H9 (cell line): ENCODE data around the gene GRIK4. TPM values are rescaled to one million over a fixed set of nuclear protein-coding genes. Genes with fewer than 3 reads are reported as not detected.

Experiments used
- DNase-seq: peaks from one replicate; pipeline ENCODE4 v3.0.0-alpha.2; 2017
- H2AFZ ChIP-seq: one replicate; pipeline ENCODE4 v1.6.1; 2013; ENCODE audit warnings: mild to moderate bottlenecking, low read length, control low read depth, moderate library complexity
- H2AK5ac ChIP-seq: 2 replicates; pipeline ENCODE4 v1.6.1; 2013; ENCODE audit warnings: low read length, control low read depth, mixed read lengths; ENCODE audit not compliant: insufficient read length
- H2BK120ac ChIP-seq: one replicate; pipeline ENCODE4 v1.6.1; 2013; ENCODE audit warnings: low read depth, mild to moderate bottlenecking, low read length, control low read depth, inconsistent platforms; ENCODE audit not compliant: poor library complexity, severe bottlenecking
- H2BK12ac ChIP-seq: 2 replicates; pipeline ENCODE4 v1.6.1; 2013; ENCODE audit warnings: low read length, control low read depth, mixed read lengths, low read depth; ENCODE audit not compliant: insufficient read length
- H2BK15ac ChIP-seq: 2 replicates; pipeline ENCODE4 v1.6.1; 2013; ENCODE audit warnings: low read depth, low read length, control low read depth
- H2BK20ac ChIP-seq: one replicate; pipeline ENCODE4 v1.6.1; 2013; ENCODE audit warnings: low read depth, mild to moderate bottlenecking, low read length, control low read depth, inconsistent platforms; ENCODE audit not compliant: poor library complexity, severe bottlenecking
- H2BK5ac ChIP-seq: 2 replicates; pipeline ENCODE4 v1.6.1; 2013; ENCODE audit warnings: low read length, control low read depth, mixed read lengths; ENCODE audit not compliant: insufficient read length
- H3K14ac ChIP-seq: 2 replicates; pipeline ENCODE4 v1.6.1; 2013; ENCODE audit warnings: low read length, control low read depth; ENCODE audit not compliant: insufficient read depth
- H3K18ac ChIP-seq: 2 replicates; pipeline ENCODE4 v1.6.1; 2013; ENCODE audit warnings: low read depth, mild to moderate bottlenecking, mixed read lengths, low read length, control low read depth; ENCODE audit not compliant: insufficient read length
- H3K23ac ChIP-seq: 2 replicates; pipeline ENCODE4 v1.6.1; 2013; ENCODE audit warnings: low read length, control low read depth, mixed read lengths, low read depth; ENCODE audit not compliant: insufficient read length
- H3K23me2 ChIP-seq: 2 replicates; pipeline ENCODE4 v1.6.1; 2013; ENCODE audit warnings: low read depth, mild to moderate bottlenecking, mixed read lengths, low read length, control low read depth; ENCODE audit not compliant: insufficient read length, poor library complexity, severe bottlenecking
- H3K27ac ChIP-seq: 2 replicates; pipeline ENCODE4 v1.5.1; 2013; ENCODE audit warnings: low read length, control low read depth, mixed read lengths, low read depth; ENCODE audit not compliant: insufficient read length
- H3K27me3 ChIP-seq: 2 replicates; pipeline ENCODE4 v1.6.1; 2013; ENCODE audit warnings: low read length, control low read depth, inconsistent platforms; ENCODE audit not compliant: insufficient read depth
- H3K4ac ChIP-seq: 2 replicates; pipeline ENCODE4 v1.6.1; 2013; ENCODE audit warnings: low read depth, mild to moderate bottlenecking, control low read depth, inconsistent platforms, low read length, moderate library complexity
- H3K4me1 ChIP-seq: 2 replicates; pipeline ENCODE4 v1.6.1; 2013; ENCODE audit warnings: low read length, control low read depth, inconsistent platforms; ENCODE audit not compliant: insufficient read depth
- H3K4me2 ChIP-seq: 2 replicates; pipeline ENCODE4 v1.6.1; 2013; ENCODE audit warnings: low read length, control low read depth, mixed read lengths; ENCODE audit not compliant: insufficient read length, insufficient read depth
- H3K56ac ChIP-seq: 2 replicates; pipeline ENCODE4 v1.6.1; 2013; ENCODE audit warnings: low read depth, mild to moderate bottlenecking, mixed read lengths, low read length, control low read depth; ENCODE audit not compliant: insufficient read length
- H3K79me1 ChIP-seq: 2 replicates; pipeline ENCODE4 v1.6.1; 2013; ENCODE audit warnings: low read depth, mild to moderate bottlenecking, moderate library complexity, low read length, control low read depth, inconsistent platforms; ENCODE audit not compliant: insufficient read depth, poor library complexity, severe bottlenecking
- H3K79me2 ChIP-seq: 2 replicates; pipeline ENCODE4 v1.6.1; 2013; ENCODE audit warnings: low read length, control low read depth, inconsistent platforms; ENCODE audit not compliant: insufficient read depth
- H3K9ac ChIP-seq: 2 replicates; pipeline ENCODE4 v1.6.1; 2013; ENCODE audit warnings: low read length, control low read depth, mixed read lengths; ENCODE audit not compliant: insufficient read length; ENCODE audit errors: extremely low read depth
- H3K9me3 ChIP-seq: one replicate; pipeline ENCODE4 v1.6.1; 2013; ENCODE audit warnings: low read depth, low read length, inconsistent platforms; ENCODE audit not compliant: control insufficient read depth
- H3T11ph ChIP-seq: one replicate; pipeline ENCODE4 v1.6.1; 2013; ENCODE audit warnings: mild to moderate bottlenecking, low read length, control low read depth, inconsistent platforms
- H4K20me1 ChIP-seq: one replicate; pipeline ENCODE4 v1.6.1; 2013; ENCODE audit not compliant: control insufficient read depth, insufficient read length, insufficient read depth
- H4K5ac ChIP-seq: 2 replicates; pipeline ENCODE4 v1.6.1; 2013; ENCODE audit warnings: low read depth, mild to moderate bottlenecking, mixed read lengths, low read length, control low read depth; ENCODE audit not compliant: insufficient read length
- H4K8ac ChIP-seq: replicated peaks from 2 replicates; pipeline ENCODE4 v1.6.1; 2013; ENCODE audit warnings: low read length, control low read depth, mixed read lengths, low read depth; ENCODE audit not compliant: insufficient read length
- H4K91ac ChIP-seq: 2 replicates; pipeline ENCODE4 v1.6.1; 2013; ENCODE audit warnings: low read depth, mild to moderate bottlenecking, moderate library complexity, mixed read lengths, low read length, control low read depth; ENCODE audit not compliant: insufficient read length
- H3K27ac Mint-ChIP-seq, 3 experiments: 2 replicates in 2 of 3; 3 replicates in 1 of 3; pipeline ENCODE4 v1.8.0; 2020 to 2021; ENCODE audit warnings: mixed read lengths in 3 of 3, mild to moderate bottlenecking in 1 of 3, moderate library complexity in 1 of 3
- H3K27me3 Mint-ChIP-seq: 2 replicates; pipeline ENCODE4 v1.8.0; 2021; ENCODE audit warnings: low read depth, mild to moderate bottlenecking, moderate library complexity, mixed read lengths
- H3K36me3 Mint-ChIP-seq, 3 experiments: 2 replicates in 2 of 3; 3 replicates in 1 of 3; pipeline ENCODE4 v1.8.0; 2020 to 2021; ENCODE audit warnings: low read depth in 3 of 3, mixed read lengths in 3 of 3; ENCODE audit not compliant: insufficient read depth in 1 of 3
- H3K4me1 Mint-ChIP-seq, 2 experiments: 2 replicates each; pipeline ENCODE4 v1.8.0; 2020; ENCODE audit warnings: mixed read lengths in 2 of 2
- H3K4me3 Mint-ChIP-seq, 2 experiments: 2 replicates in 1 of 2; 3 replicates in 1 of 2; pipeline ENCODE4 v1.8.0; 2020 to 2021; ENCODE audit warnings: mild to moderate bottlenecking in 2 of 2, mixed read lengths in 2 of 2, moderate library complexity in 1 of 2
- H3K9me3 Mint-ChIP-seq, 2 experiments: 2 replicates in 1 of 2; 3 replicates in 1 of 2; pipeline ENCODE4 v1.8.0; 2020; ENCODE audit warnings: mild to moderate bottlenecking in 2 of 2, mixed read lengths in 2 of 2, moderate library complexity in 1 of 2
- WGBS: extraction: QIAGEN DNeasy Blood & Tissue Kit; methylation state at CpG from one replicate; pipeline ENCODE4 v1.1.7; 2013; ENCODE audit warnings: missing lambda C conversion rate, low lambda C conversion rate, mixed read lengths; ENCODE audit not compliant: insufficient read length; ENCODE audit errors: extremely low coverage; 5-methylcytosine and 5-hydroxymethylcytosine counted together
- total RNA-seq: library from RNA; stranded (reverse); gene quantifications from 2 replicates; pipeline ENCODE4 v1.2.1, GENCODE V29; 2021
- TF ChIP-seq, protein P1 (sequence below): fragments of 200-600 bp; sonication (generic); conservative IDR thresholded peaks from 3 replicates; pipeline ENCODE4 v1.8.0; 2021; ENCODE audit warnings: antibody characterized with exemption, mild to moderate bottlenecking

The GRIK4 gene
- total RNA-seq, 1 experiment from 2014 or later: 2.3 TPM

- TF ChIP-seq, protein P1, sequence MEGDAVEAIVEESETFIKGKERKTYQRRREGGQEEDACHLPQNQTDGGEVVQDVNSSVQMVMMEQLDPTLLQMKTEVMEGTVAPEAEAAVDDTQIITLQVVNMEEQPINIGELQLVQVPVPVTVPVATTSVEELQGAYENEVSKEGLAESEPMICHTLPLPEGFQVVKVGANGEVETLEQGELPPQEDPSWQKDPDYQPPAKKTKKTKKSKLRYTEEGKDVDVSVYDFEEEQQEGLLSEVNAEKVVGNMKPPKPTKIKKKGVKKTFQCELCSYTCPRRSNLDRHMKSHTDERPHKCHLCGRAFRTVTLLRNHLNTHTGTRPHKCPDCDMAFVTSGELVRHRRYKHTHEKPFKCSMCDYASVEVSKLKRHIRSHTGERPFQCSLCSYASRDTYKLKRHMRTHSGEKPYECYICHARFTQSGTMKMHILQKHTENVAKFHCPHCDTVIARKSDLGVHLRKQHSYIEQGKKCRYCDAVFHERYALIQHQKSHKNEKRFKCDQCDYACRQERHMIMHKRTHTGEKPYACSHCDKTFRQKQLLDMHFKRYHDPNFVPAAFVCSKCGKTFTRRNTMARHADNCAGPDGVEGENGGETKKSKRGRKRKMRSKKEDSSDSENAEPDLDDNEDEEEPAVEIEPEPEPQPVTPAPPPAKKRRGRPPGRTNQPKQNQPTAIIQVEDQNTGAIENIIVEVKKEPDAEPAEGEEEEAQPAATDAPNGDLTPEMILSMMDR: no peak
- Histone ChIP-seq H3K9ac (no peak overlapping the region), H2BK12ac (no peak overlapping the region), H3K4me2 (no peak overlapping the region), H2BK15ac (no peak overlapping the region), H4K91ac (no peak overlapping the region), H3K23ac (no peak overlapping the region), H3K79me2 (no peaks in the 10 kb centered on the region), H3K27me3 (no peaks in the 10 kb centered on the region), H3T11ph (no peak overlapping the region), H3K27ac (no peak overlapping the region), H4K20me1 (no peaks in the 10 kb centered on the region), H3K4ac (no peak overlapping the region), H3K9me3 (no peaks in the 10 kb centered on the region), H3K56ac (no peak overlapping the region), H3K79me1 (no peaks in the 10 kb centered on the region), H2AK5ac (no peak overlapping the region), H3K18ac (no peak overlapping the region), H4K8ac (no peak overlapping the region), H4K5ac (no peak overlapping the region), H2AFZ (no peak overlapping the region), H3K23me2 (no peaks in the 10 kb centered on the region), H2BK120ac (no peak overlapping the region), H3K14ac (no peak overlapping the region), H3K4me1 (peaks cover 3% of the 10 kb centered on the region; the same call in 1 of the 2 replicates), H2BK5ac (no peak overlapping the region), H2BK20ac (no peak overlapping the region)
- peaks cover 17 to 22% of the 10 kb centered on the region in 2 experiments for H3K4me1 Mint-ChIP-seq
- no peak for DNase-seq
- H3K27ac Mint-ChIP-seq: no peak overlapping the region
- H3K9me3 Mint-ChIP-seq: peaks cover 8 to 19% of the 10 kb centered on the region in 2 experiments
- H3K36me3 Mint-ChIP-seq: peaks cover 0 to 12% (median 7%) of the 10 kb centered on the region in 3 experiments; a peak in 6 of 7 replicates
- peaks cover 4% of the 10 kb centered on the region for H3K27me3 Mint-ChIP-seq
- no CpG with 5 or more reads among the region's 4 CpGs for WGBS
- H3K4me3 Mint-ChIP-seq: no peak overlapping the region
Measured at GRCh38 chr11:120587299-120587698, 75.8 kb downstream of the GRIK4 start.
